Measurements from ENCODE around the gene PITPNM3. TPM values are rescaled to one million over a fixed set of nuclear protein-coding genes. Genes with fewer than 3 reads are reported as not detected.

PITPNM3 gene
- total RNA-seq, 2 donors from 2014 or later, result 13.4 to 26.6 TPM

GRCh38 chr17:6476076-6476809 is 80.1 kb downstream of the PITPNM3 start:
- DNase-seq (ENCODE audit: low spot score), result no peak
- intact Hi-C loops (cut with DNase I), result loop anchor here (10.0 kb wide), 4 partner anchors 79 to 169 kb away; partner anchors contain the start of genes KIAA0753 (in 1 of the 2), PITPNM3 (in 1 of the 2) and TXNDC17 (in 1 of the 2)

GRCh38 chr17:6475411-6475810 is 80.9 kb downstream of the PITPNM3 start:
- intact Hi-C loops (cut with DNase I), result loop anchor here (10.0 kb wide), 4 partner anchors 79 to 169 kb away; partner anchors contain the start of genes KIAA0753 (in 1 of the 2), PITPNM3 (in 1 of the 2) and TXNDC17 (in 1 of the 2)
- DNase-seq (ENCODE audit: low spot score), result no peak

GRCh38 chr17:6474906-6475305 is 81.4 kb downstream of the PITPNM3 start:
- intact Hi-C loops (cut with DNase I), result loop anchor here (5.0 to 10.0 kb wide), 5 partner anchors 80 to 170 kb away; partner anchors contain the start of genes PITPNM3 (in 2 of the 2), KIAA0753 (in 1 of the 2) and TXNDC17 (in 1 of the 2)

GRCh38 chr17:6474376-6474775 is 82.0 kb downstream of the PITPNM3 start:
- DNase-seq (ENCODE audit: low spot score), result no peak
- intact Hi-C loops (cut with DNase I), result loop anchor here (5.0 to 10.0 kb wide), 5 partner anchors 80 to 170 kb away; partner anchors contain the start of genes PITPNM3 (in 2 of the 2), KIAA0753 (in 1 of the 2) and TXNDC17 (in 1 of the 2)

More at GRCh38 chr17:6474906-6475305, 81.4 kb downstream of the PITPNM3 start:
- no peak for DNase-seq (ENCODE audit: low spot score)

- DNase-seq (ENCODE audit: low spot score), result peak; percentile 92
- intact Hi-C loops (cut with DNase I), result loop anchor here (5.0 to 10.0 kb wide), 5 partner anchors 82 to 172 kb away; partner anchors contain the start of genes PITPNM3 (in 2 of the 2), KIAA0753 (in 1 of the 2) and TXNDC17 (in 1 of the 2)
Measured at GRCh38 chr17:6473128-6473767, 83.1 kb downstream of the PITPNM3 start.

- DNase-seq (ENCODE audit: low spot score), result no peak
- intact Hi-C loops (cut with DNase I), result loop anchor here (5.0 to 10.0 kb wide), 5 partner anchors 82 to 172 kb away; partner anchors contain the start of genes PITPNM3 (in 2 of the 2), KIAA0753 (in 1 of the 2) and TXNDC17 (in 1 of the 2)
Measured at GRCh38 chr17:6472517-6472916, 83.8 kb downstream of the PITPNM3 start.

GRCh38 chr17:6471531-6472465 is 84.6 kb downstream of the PITPNM3 start:
- intact Hi-C loops (cut with DNase I), result loop anchor here (5.0 to 10.0 kb wide), 5 partner anchors 83 to 173 kb away; partner anchors contain the start of genes PITPNM3 (in 2 of the 2), KIAA0753 (in 1 of the 2) and TXNDC17 (in 1 of the 2)
- no peak for DNase-seq (ENCODE audit: low spot score)

- intact Hi-C loops (cut with DNase I), result loop anchor here (5.0 to 10.0 kb wide), 5 partner anchors 84 to 174 kb away; partner anchors contain the start of genes PITPNM3 (in 2 of the 2), KIAA0753 (in 1 of the 2) and TXNDC17 (in 1 of the 2)
- no peak for DNase-seq (ENCODE audit: low spot score)
Measured at GRCh38 chr17:6470751-6471521, 85.4 kb downstream of the PITPNM3 start.

GRCh38 chr17:6470146-6470718 is 86.1 kb downstream of the PITPNM3 start:
- DNase-seq (ENCODE audit: low spot score), result no peak
- intact Hi-C loops (cut with DNase I), result loop anchor here (5.0 to 10.0 kb wide), 5 partner anchors 85 to 175 kb away; partner anchors contain the start of genes PITPNM3 (in 2 of the 2), KIAA0753 (in 1 of the 2) and TXNDC17 (in 1 of the 2)

- intact Hi-C loops (cut with DNase I), result no loop called here
Measured at GRCh38 chr17:6468051-6468790, 88.1 kb downstream of the PITPNM3 start.

GRCh38 chr17:6467567-6467966 is 88.8 kb downstream of the PITPNM3 start:
- DNase-seq (ENCODE audit: low spot score), result no peak
- intact Hi-C loops (cut with DNase I), result no loop called here

More at GRCh38 chr17:6468051-6468790, 88.1 kb downstream of the PITPNM3 start:
- no peak for DNase-seq (ENCODE audit: low spot score)

GRCh38 chr17:6465206-6466003 is 91.0 kb downstream of the PITPNM3 start:
- no peak for DNase-seq (ENCODE audit: low spot score)
- intact Hi-C loops (cut with DNase I), result no loop called here

GRCh38 chr17:6464446-6465041 is 91.8 kb downstream of the PITPNM3 start:
- no peak for DNase-seq (ENCODE audit: low spot score)
- intact Hi-C loops (cut with DNase I), result no loop called here

- no peak for DNase-seq (ENCODE audit: low spot score)
Measured at GRCh38 chr17:6463616-6464445, 92.5 kb downstream of the PITPNM3 start.

More at GRCh38 chr17:6463616-6464445, 92.5 kb downstream of the PITPNM3 start:
- intact Hi-C loops (cut with DNase I), result no loop called here

Measured in posterior vena cava (tissue), 2 donors.